Astrocyte (in vitro differentiated cells and primary cell): ENCODE measurements around the gene GDI2. TPM values are rescaled to one million over a fixed set of nuclear protein-coding genes. Genes with fewer than 3 reads are reported as not detected.

Source experiments
- total RNA-seq: library from RNA; stranded (reverse); gene quantifications from 2 replicates; pipeline ENCODE4 v1.2.1, GENCODE V29; 2021

GDI2 gene
- total RNA-seq, 1 donor from 2014 or later = 280 TPM

Other genes with a start within 250 kb of the GDI2 start
- 4.7 and 4.8 TPM in 2 replicates for gene ASB13, start 146.8 kb downstream of the GDI2 start, total RNA-seq
- gene TASOR2, start 128.6 kb downstream of the GDI2 start, total RNA-seq = 76.2 and 87.2 TPM in 2 replicates
- gene ANKRD16, start 76.5 kb upstream of the GDI2 start, total RNA-seq = 4.9 TPM in 2 replicates
- gene FBH1, start 76.8 kb upstream of the GDI2 start, total RNA-seq = 71.5 and 73.3 TPM in 2 replicates
- 2.9 and 3.1 TPM in 2 replicates for gene IL15RA, start 164.1 kb upstream of the GDI2 start, total RNA-seq
- gene IL2RA, start 248.9 kb upstream of the GDI2 start, total RNA-seq = not detected in 2 replicates